ENCODE measurements around the gene AFAP1.

The AFAP1 gene

GRCh38 chr4:7857238-7857701 is 82.4 kb downstream of the AFAP1 start:
- TF ChIP-seq EZH2phosphoT487 (IDR thresholded peaks at IDR 0.05; ENCODE audit: borderline replicate concordance) (no peak), CTCF (conservative IDR thresholded peaks at IDR 0.05; ENCODE audit: low read length) (no peak)
- Histone ChIP-seq H2AFZ (ENCODE audit: low read length) (no peak overlapping the region), H3K9me2 (replicated peaks; ENCODE audit: low read depth, low read length) (no peaks in the 10 kb centered on the region), H3K4me1 (ENCODE audit: insufficient read depth, low read length, poor library complexity, severe bottlenecking) (no peaks in the 10 kb centered on the region), H3K79me2 (ENCODE audit: insufficient read depth, low read length) (no peaks in the 10 kb centered on the region), H3K27me3 (ENCODE audit: insufficient read depth, low read length, poor library complexity, severe bottlenecking) (no peaks in the 10 kb centered on the region), H3K4me2 (ENCODE audit: low read depth, low read length, poor library complexity, severe bottlenecking) (no peak overlapping the region), H3K4me3 (ENCODE audit: low read length, poor library complexity, severe bottlenecking) (no peak overlapping the region), H3K9me3 (ENCODE audit: insufficient read depth, low read depth, low read length) (peaks cover under 1% of the 10 kb centered on the region; the same call in 1 of the 2 replicates), H3K9ac (ENCODE audit: low read depth, low read length, poor library complexity, severe bottlenecking) (no peak overlapping the region), H3K36me3 (ENCODE audit: insufficient read depth, low read length) (no peaks in the 10 kb centered on the region), H3F3A (ENCODE audit: low read depth) (no peaks in the 10 kb centered on the region), H4K20me1 (ENCODE audit: insufficient read depth, low read length, poor library complexity, severe bottlenecking) (no peaks in the 10 kb centered on the region)

GRCh38 chr4:7855731-7856130 is 83.9 kb downstream of the AFAP1 start:
- H3K27me3 ChIP-seq (ENCODE audit: insufficient read depth, low read length, poor library complexity, severe bottlenecking): no peaks in the 10 kb centered on the region
- no peak overlapping the region for H3K9ac ChIP-seq (ENCODE audit: low read depth, low read length, poor library complexity, severe bottlenecking)
- no peak overlapping the region for H2AFZ ChIP-seq (ENCODE audit: low read length)
- no peaks in the 10 kb centered on the region for H3K79me2 ChIP-seq (ENCODE audit: insufficient read depth, low read length)
- no peaks in the 10 kb centered on the region for H3F3A ChIP-seq (ENCODE audit: low read depth)
- no peaks in the 10 kb centered on the region for H3K9me2 ChIP-seq (replicated peaks; ENCODE audit: low read depth, low read length)
- H3K4me3 ChIP-seq (ENCODE audit: low read length, poor library complexity, severe bottlenecking): no peak overlapping the region
- H3K4me1 ChIP-seq (ENCODE audit: insufficient read depth, low read length, poor library complexity, severe bottlenecking): no peaks in the 10 kb centered on the region
- peaks cover 2% of the 10 kb centered on the region; the same call in 1 of the 2 replicates for H3K9me3 ChIP-seq (ENCODE audit: insufficient read depth, low read depth, low read length)
- H3K4me2 ChIP-seq (ENCODE audit: low read depth, low read length, poor library complexity, severe bottlenecking): no peak overlapping the region
- H3K36me3 ChIP-seq (ENCODE audit: insufficient read depth, low read length): no peaks in the 10 kb centered on the region
- no peak for TF ChIP-seq EZH2phosphoT487 (IDR thresholded peaks at IDR 0.05; ENCODE audit: borderline replicate concordance)
- TF ChIP-seq CTCF (conservative IDR thresholded peaks at IDR 0.05; ENCODE audit: low read length): no peak
- H4K20me1 ChIP-seq (ENCODE audit: insufficient read depth, low read length, poor library complexity, severe bottlenecking): no peaks in the 10 kb centered on the region

- Histone ChIP-seq H3K4me1 (ENCODE audit: insufficient read depth, low read length, poor library complexity, severe bottlenecking) (no peaks in the 10 kb centered on the region), H3K4me2 (ENCODE audit: low read depth, low read length, poor library complexity, severe bottlenecking) (no peak overlapping the region), H3K27me3 (ENCODE audit: insufficient read depth, low read length, poor library complexity, severe bottlenecking) (no peaks in the 10 kb centered on the region), H2AFZ (ENCODE audit: low read length) (no peak overlapping the region), H3K9me2 (replicated peaks; ENCODE audit: low read depth, low read length) (no peaks in the 10 kb centered on the region), H3K36me3 (ENCODE audit: insufficient read depth, low read length) (no peaks in the 10 kb centered on the region), H3K9ac (ENCODE audit: low read depth, low read length, poor library complexity, severe bottlenecking) (no peak overlapping the region), H3K4me3 (ENCODE audit: low read length, poor library complexity, severe bottlenecking) (no peak overlapping the region), H3K79me2 (ENCODE audit: insufficient read depth, low read length) (no peaks in the 10 kb centered on the region), H4K20me1 (ENCODE audit: insufficient read depth, low read length, poor library complexity, severe bottlenecking) (no peaks in the 10 kb centered on the region), H3F3A (ENCODE audit: low read depth) (no peaks in the 10 kb centered on the region), H3K9me3 (ENCODE audit: insufficient read depth, low read depth, low read length) (peaks cover 2% of the 10 kb centered on the region; the same call in 1 of the 2 replicates)
- no peak for TF ChIP-seq EZH2phosphoT487 (IDR thresholded peaks at IDR 0.05; ENCODE audit: borderline replicate concordance)
- no peak for TF ChIP-seq CTCF (conservative IDR thresholded peaks at IDR 0.05; ENCODE audit: low read length)
Observed at GRCh38 chr4:7854697-7855370, 84.8 kb downstream of the AFAP1 start.

Data from Loucy (cell line).